Measurements from ENCODE around the gene ZFR. TPM values are rescaled to one million over a fixed set of nuclear protein-coding genes. Genes with fewer than 3 reads are reported as not detected.
"Not testable (repeated sequence)": the region's sequence is repeated elsewhere in the genome, so short reads cannot be mapped to it uniquely, and the experiment has no call there.

Gene ZFR
- total and polyA plus RNA-seq, 7 donors: 31.7 to 76.5 (median 67.2) TPM

DNA sequence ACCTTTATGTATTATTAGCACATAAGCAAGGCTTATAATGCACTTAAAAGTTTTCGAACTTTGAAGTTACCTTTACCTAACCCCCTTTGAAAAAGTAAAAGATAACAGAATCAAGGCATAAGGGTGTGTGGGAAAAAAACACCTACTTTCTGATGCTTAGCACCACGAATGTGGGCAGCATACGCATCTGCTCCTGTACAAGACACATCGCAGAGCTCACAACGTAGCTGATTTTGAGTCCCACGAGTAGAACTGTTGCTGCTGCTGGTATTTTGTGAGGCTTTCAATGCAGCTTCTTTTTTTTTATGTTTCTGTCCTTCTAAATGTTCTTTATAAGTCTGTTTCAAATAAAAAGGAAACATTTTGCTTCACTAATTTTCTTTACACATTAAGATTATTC is 40.8 kb downstream of the ZFR start:
- no peaks in the 10 kb centered on the region for H3K9me3 ChIP-seq
- DNase-seq: no peak
- H3K4me3 ChIP-seq: no peak overlapping the region
- no peak overlapping the region for H3K27ac ChIP-seq
- ATAC-seq: no peak
- peaks cover 8 to 100% of the 10 kb centered on the region in 2 donors for H3K36me3 ChIP-seq (ENCODE audit: insufficient read depth in 1 of 2, low read depth in 1 of 2)
- no peaks in the 10 kb centered on the region for H3K4me1 ChIP-seq
- TF ChIP-seq, protein P1, sequence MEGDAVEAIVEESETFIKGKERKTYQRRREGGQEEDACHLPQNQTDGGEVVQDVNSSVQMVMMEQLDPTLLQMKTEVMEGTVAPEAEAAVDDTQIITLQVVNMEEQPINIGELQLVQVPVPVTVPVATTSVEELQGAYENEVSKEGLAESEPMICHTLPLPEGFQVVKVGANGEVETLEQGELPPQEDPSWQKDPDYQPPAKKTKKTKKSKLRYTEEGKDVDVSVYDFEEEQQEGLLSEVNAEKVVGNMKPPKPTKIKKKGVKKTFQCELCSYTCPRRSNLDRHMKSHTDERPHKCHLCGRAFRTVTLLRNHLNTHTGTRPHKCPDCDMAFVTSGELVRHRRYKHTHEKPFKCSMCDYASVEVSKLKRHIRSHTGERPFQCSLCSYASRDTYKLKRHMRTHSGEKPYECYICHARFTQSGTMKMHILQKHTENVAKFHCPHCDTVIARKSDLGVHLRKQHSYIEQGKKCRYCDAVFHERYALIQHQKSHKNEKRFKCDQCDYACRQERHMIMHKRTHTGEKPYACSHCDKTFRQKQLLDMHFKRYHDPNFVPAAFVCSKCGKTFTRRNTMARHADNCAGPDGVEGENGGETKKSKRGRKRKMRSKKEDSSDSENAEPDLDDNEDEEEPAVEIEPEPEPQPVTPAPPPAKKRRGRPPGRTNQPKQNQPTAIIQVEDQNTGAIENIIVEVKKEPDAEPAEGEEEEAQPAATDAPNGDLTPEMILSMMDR (IDR thresholded peaks at IDR 0.05): no peak
- 86 to 90% (median 90%) methylated on average over 6 of the region's 6 CpGs for WGBS, 3 donors
- intact Hi-C loops (cut with DNase I): loop anchor here in 1 of 2 donors (10.0 kb wide), 1 partner anchor 1061 kb away; no protein-coding TSS in a partner anchor
- no peaks in the 10 kb centered on the region for H3K27me3 ChIP-seq (ENCODE audit: insufficient read depth in 3 of 3, low read length in 2 of 3)

DNA sequence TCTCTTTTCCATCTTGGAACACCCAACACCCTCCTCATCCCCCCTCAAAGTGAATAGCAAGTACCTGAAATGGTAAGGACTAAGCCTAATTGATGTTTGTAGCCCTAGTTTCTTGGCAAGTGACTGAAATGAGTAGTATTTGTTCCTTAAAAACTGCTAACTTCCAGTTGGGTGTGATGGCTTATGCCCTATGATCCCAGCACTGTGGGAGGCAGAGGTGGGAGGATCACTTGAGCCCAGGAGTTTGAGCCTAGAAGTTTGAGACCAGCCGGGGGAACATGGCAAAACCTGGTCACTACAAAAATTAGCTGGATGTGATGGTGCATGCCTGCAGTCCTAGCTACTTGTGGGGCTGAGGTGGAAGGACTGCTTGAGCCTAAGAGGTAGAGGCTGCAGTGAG is 44.1 kb downstream of the ZFR start:
- Histone ChIP-seq H3K4me1 (no peaks in the 10 kb centered on the region), H3K36me3 (ENCODE audit: insufficient read depth in 1 of 2, low read depth in 1 of 2) (peaks cover 11 to 99% of the 10 kb centered on the region in 2 donors), H3K4me3 (no peak overlapping the region), H3K27ac (no peak overlapping the region), H3K9me3 (no peaks in the 10 kb centered on the region), H3K27me3 (ENCODE audit: insufficient read depth in 3 of 3, low read length in 2 of 3) (no peaks in the 10 kb centered on the region)
- ATAC-seq: no peak
- 90 to 100% (median 96%) methylated on average over 1 of the region's 1 CpG for WGBS, 3 donors
- DNase-seq: no peak
- intact Hi-C loops (cut with DNase I): loop anchor here in 1 of 2 donors (10.0 kb wide), 1 partner anchor 1064 kb away; no protein-coding TSS in a partner anchor
- TF ChIP-seq, protein P1 (IDR thresholded peaks at IDR 0.05): no peak

DNA sequence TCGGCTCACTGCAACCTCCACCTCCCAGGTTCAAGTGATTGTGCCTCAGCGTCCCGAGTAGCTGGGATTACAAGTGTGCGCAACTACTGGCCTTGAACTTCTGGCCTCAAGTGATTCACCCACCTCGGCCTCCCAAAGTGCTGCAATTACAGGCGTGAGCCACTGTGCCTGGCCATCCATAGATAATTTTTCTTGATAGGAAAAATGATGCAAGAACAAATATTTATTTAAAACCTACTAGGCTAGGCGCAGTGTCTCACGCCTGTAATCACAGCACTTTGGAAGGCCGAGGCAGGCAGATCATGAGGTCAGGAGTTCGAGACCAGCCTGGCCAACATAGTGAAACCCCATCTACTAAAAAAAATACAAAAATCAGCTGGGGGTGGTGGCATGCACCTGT is 45.8 kb downstream of the ZFR start:
- peaks cover 10 to 99% of the 10 kb centered on the region in 2 donors for H3K36me3 ChIP-seq (ENCODE audit: insufficient read depth in 1 of 2, low read depth in 1 of 2)
- not testable (repeated sequence) for H3K9me3 ChIP-seq; ATAC-seq; H3K27me3 ChIP-seq (ENCODE audit: insufficient read depth in 3 of 3, low read length in 2 of 3); H3K4me1 ChIP-seq; H3K27ac ChIP-seq; DNase-seq; H3K4me3 ChIP-seq
- 94 to 96% (median 94%) methylated on average over 10 of the region's 10 CpGs for WGBS, 3 donors
- intact Hi-C loops (cut with DNase I): loop anchor here in 1 of 2 donors (10.0 kb wide), 1 partner anchor 854 kb away; no protein-coding TSS in a partner anchor

DNA sequence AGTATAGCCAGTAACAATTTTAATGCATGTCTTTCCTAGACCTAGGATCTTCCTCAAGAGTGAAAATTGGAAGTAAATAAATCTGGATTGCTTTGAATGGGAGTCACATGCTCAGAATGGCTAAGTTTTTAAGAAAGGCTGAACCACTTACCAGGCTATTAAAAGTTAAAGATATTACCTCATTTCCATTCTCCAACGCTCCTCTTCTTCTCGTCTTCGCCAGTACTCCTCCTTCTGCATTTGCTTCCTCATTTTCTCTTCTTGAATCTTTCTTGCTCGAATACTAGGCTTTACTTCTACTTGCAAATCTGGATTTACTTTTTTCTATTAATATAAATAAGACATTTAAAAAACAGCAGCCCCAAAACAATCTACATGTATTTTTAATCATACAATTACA is 49.6 kb downstream of the ZFR start:
- no peak for ATAC-seq
- DNase-seq: no peak
- H3K27ac ChIP-seq: no peak overlapping the region
- H3K4me1 ChIP-seq: no peaks in the 10 kb centered on the region
- WGBS, 3 donors: 84 to 88% (median 86%) methylated on average over 4 of the region's 4 CpGs
- H3K4me3 ChIP-seq: no peak overlapping the region
- no peaks in the 10 kb centered on the region for H3K9me3 ChIP-seq
- intact Hi-C loops (cut with DNase I): loop anchor here in 1 of 2 donors (10.0 kb wide), 1 partner anchor 850 kb away; no protein-coding TSS in a partner anchor
- TF ChIP-seq, protein P1 (IDR thresholded peaks at IDR 0.05): no peak
- peaks cover 9 to 97% of the 10 kb centered on the region in 2 donors for H3K36me3 ChIP-seq (ENCODE audit: insufficient read depth in 1 of 2, low read depth in 1 of 2)
- H3K27me3 ChIP-seq (ENCODE audit: insufficient read depth in 3 of 3, low read length in 2 of 3): no peaks in the 10 kb centered on the region

DNA sequence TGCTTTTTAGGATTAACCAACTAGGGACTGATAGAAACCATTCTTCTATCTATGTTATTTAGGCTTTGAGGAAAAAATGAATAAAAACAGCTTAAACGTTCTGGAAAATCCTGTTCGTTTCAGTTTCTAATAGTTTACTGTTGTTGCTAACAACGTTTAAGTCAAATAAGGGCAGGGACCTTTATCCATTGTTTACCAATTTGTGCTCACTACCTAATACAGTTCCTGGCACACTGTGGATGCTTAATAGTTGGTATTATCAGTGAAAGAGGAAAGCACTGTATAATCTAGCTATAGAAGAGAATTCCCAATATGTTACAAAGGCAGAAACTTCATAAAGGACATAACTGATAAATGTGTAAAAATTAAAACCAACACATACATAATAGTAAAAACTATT is 52.5 kb downstream of the ZFR start:
- ATAC-seq: no peak

More for the DNA sequence above, 52.5 kb downstream of the ZFR start:
- no peaks in the 10 kb centered on the region for H3K9me3 ChIP-seq
- intact Hi-C loops (cut with DNase I): loop anchor here in 1 of 2 donors (10.0 kb wide), 1 partner anchor 847 kb away; no protein-coding TSS in a partner anchor
- no peak overlapping the region for H3K4me3 ChIP-seq
- H3K4me1 ChIP-seq: no peaks in the 10 kb centered on the region
- DNase-seq: no peak
- H3K36me3 ChIP-seq (ENCODE audit: insufficient read depth in 1 of 2, low read depth in 1 of 2): peaks cover 4 to 98% of the 10 kb centered on the region in 2 donors
- TF ChIP-seq, protein P1 (IDR thresholded peaks at IDR 0.05): no peak
- no peaks in the 10 kb centered on the region for H3K27me3 ChIP-seq (ENCODE audit: insufficient read depth in 3 of 3, low read length in 2 of 3)
- 64 to 85% (median 64%) methylated on average over 3 of the region's 3 CpGs for WGBS, 3 donors
- no peak overlapping the region for H3K27ac ChIP-seq

Data from psoas muscle (tissue), 8 donors.